Measurements from ENCODE around the gene DNAJC27. TPM values are rescaled to one million over a fixed set of nuclear protein-coding genes. Genes with fewer than 3 reads are reported as not detected.

The DNAJC27 gene
- total and polyA plus RNA-seq, 9 of the 15 experiments (the other 6 are each of a cell fraction or from before 2014, with no cell fraction given) = 0.53 to 5.9 (median 3.0) TPM

GRCh38 chr2:24955232-24955631 lies 16.5 kb downstream of the DNAJC27 start:
- BruUV-seq (replicated peaks) = no TSS peak
- H3K9me3 ChIP-seq (replicated peaks; ENCODE audit: control insufficient read depth, insufficient read depth, low read depth, low read length) = no peaks in the 10 kb centered on the region

More at GRCh38 chr2:24955232-24955631, 16.5 kb downstream of the DNAJC27 start:
- TF ChIP-seq ARNT (IDR thresholded peaks at IDR 0.05) (no peak), SREBF2 (CRISPR knock-in tag; IDR thresholded peaks at IDR 0.05) (no peak), RBM25 (IDR thresholded peaks at IDR 0.05; ENCODE audit: low read depth, low read length, severe bottlenecking) (peak; percentile 15), TCF7L2 (IDR thresholded peaks at IDR 0.05; ENCODE audit: low read depth, low read length) (no peak), TRIM28 (IDR thresholded peaks at IDR 0.05) (no peak), RHOXF2B (CRISPR knock-in tag; conservative IDR thresholded peaks at IDR 0.05) (no peak), RNF219 (CRISPR knock-in tag; IDR thresholded peaks at IDR 0.05) (no peak)
- in situ Hi-C loops (cut with MboI) = no loop called here
- Histone ChIP-seq H3K36me3 (ENCODE audit: control insufficient read depth, insufficient read depth, low read length) (peaks cover 52% of the 10 kb centered on the region), H3K4me2 (ENCODE audit: insufficient read depth, low read length) (no peak overlapping the region), H3K27ac (ENCODE audit: extremely low read depth, low read depth, low read length) (no peak overlapping the region), H3K79me2 (ENCODE audit: control insufficient read depth, insufficient read depth, low read length) (no peaks in the 10 kb centered on the region), H2AFZ (ENCODE audit: low read depth, low read length) (no peak overlapping the region), H3K9me1 (ENCODE audit: control insufficient read depth, insufficient read depth, low read length) (no peaks in the 10 kb centered on the region), H3K27me3 (ENCODE audit: control insufficient read depth in 2 of 2, insufficient read depth in 2 of 2, low read length in 2 of 2) (no peaks in the 10 kb centered on the region), H4K20me1 (replicated peaks; ENCODE audit: control insufficient read depth, insufficient read depth, low read length) (no peaks in the 10 kb centered on the region), H3K4me3 (no peak overlapping the region), H3K4me1 (replicated peaks in 1 of 2; ENCODE audit: control insufficient read depth in 2 of 2, insufficient read depth in 2 of 2, low read length in 2 of 2) (no peaks in the 10 kb centered on the region), H3K9ac (ENCODE audit: insufficient read depth in 1 of 2, low read depth in 2 of 2, low read length in 2 of 2) (no peak overlapping the region)
- ATAC-seq (no peak), FAIRE-seq (no peak), DNase-seq (ENCODE audit: extremely low read depth in 1 of 4, low spot score in 3 of 4) (no peak)
- CTCF ChIA-PET (ENCODE audit: low intra/inter-chr PET ratio) = no interaction called here
- POLR2A ChIA-PET = interaction anchor here (3.2 kb wide), 1 partner anchor 10 kb away, joined by 18 read pairs; no protein-coding TSS in a partner anchor
- intact Hi-C loops (cut with micrococcal nuclease) = no loop called here

Measured in K562 (cell line).